Activated CD4-positive, alpha-beta T cell treated with anti-CD3 and anti-CD28 coated beads, Interleukin-2, Interleukin-6, amounts not matched to agents 100 ng/mL and 50 ng/mL, durations not matched to agents 16 hours and 8 hours (primary cell): Measurements from ENCODE around the gene PMF1.

Source experiments
- DNase-seq: peaks from one replicate; pipeline ENCODE4 v3.0.0-alpha.2; 2020

PMF1 gene

DNA sequence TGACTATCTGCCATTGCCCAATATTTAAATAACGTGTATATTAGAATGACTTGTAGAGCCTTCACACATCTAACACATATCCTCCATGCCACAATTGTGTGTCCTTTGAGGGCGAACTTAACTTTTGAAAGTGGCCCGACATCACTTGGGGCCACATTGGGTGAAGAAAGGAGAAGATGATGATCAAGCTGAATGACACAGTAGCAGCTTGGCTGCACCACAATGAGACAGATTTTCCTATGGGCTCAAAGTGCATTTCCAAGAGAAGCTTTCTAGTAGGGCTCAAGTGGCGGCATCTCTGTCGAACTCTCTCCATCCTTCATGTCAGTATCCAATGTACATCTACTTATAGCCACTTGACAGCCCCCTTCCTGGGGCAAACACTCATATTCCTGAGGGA is 25.4 kb downstream of the PMF1 start:
- no peak for DNase-seq

DNA sequence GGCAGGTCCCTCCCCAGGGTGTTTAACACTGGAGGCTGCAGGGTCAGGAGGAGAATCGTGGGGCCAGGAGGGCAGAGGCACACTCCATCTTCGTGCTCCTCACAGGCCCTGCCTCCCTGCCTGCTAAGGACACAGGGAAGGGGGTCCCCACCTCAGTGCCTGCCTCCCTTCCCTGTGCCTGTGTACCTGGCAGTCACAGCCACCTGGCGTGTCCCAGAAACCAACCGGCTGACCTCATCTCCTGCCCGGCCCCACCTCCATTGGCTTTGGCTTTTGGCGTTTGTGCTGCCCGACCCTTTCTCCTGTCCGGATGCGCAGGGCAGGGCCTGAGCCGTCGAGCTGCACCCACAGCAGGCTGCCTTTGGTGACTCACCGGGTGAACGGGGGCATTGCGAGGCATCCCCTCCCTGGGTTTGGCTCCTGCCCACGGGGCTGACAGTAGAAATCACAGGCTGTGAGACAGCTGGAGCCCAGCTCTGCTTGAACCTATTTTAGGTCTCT is 28.6 kb downstream of the PMF1 start:
- DNase-seq, result no peak

DNA sequence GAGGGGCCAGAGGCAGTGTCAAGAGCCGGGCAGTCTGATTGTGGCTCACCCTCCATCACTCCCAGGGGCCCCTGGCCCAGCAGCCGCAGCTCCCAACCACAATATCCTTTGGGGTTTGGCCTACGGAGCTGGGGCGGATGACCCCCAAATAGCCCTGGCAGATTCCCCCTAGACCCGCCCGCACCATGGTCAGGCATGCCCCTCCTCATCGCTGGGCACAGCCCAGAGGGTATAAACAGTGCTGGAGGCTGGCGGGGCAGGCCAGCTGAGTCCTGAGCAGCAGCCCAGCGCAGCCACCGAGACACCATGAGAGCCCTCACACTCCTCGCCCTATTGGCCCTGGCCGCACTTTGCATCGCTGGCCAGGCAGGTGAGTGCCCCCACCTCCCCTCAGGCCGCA is 29.1 kb downstream of the PMF1 start, which contains the start of gene BGLAP:
Gene BGLAP, plus strand, starts transcription at position 259 of the 400 bp plus-strand sequence. Its CDS starts 48 bp downstream, at position 307.
- no peak for DNase-seq

DNA sequence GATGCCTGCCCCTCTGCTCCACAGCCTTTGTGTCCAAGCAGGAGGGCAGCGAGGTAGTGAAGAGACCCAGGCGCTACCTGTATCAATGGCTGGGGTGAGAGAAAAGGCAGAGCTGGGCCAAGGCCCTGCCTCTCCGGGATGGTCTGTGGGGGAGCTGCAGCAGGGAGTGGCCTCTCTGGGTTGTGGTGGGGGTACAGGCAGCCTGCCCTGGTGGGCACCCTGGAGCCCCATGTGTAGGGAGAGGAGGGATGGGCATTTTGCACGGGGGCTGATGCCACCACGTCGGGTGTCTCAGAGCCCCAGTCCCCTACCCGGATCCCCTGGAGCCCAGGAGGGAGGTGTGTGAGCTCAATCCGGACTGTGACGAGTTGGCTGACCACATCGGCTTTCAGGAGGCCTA is 29.9 kb downstream of the PMF1 start:
- no peak for DNase-seq

DNA sequence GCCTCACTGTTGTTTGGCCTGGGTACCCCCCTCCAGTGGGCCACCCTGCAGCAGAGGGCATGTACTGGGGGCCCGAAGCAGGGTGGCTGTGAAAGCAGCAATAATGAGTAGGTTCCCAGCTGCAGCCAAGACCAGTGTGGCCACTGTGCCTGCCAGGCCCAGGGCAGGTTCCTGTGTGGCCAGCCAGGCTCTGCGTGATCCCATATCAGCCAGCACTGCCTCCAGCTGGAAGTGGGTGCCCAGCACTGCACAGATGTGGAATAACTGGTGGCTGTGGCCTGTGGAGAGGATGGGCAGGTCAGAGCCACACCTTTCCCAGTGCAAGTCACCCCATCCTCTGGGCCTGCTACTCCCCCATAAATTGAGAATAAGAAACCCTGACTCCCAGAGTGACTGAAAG is 31.3 kb downstream of the PMF1 start:
- no peak for DNase-seq

DNA sequence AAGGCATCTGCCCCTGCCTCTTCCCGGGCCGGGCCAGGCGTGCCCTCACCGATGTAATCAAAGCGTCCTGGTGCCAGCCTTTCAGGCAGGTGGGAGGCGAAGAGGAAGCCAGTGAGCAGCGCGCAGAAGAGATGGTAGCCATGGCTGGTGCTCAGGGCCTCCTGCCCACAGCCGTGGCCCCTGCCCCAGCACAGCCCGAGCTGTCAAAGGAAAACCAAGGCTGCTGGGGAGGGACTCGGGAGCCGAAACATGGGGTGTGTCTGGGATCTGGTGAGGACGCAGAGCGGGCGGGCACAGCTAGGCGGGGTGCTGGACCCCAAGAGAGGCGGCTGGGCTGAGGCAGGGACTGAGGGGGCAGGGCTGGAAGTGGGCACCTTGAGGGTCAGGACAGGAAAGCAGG is 31.9 kb downstream of the PMF1 start:
- no peak for DNase-seq

DNA sequence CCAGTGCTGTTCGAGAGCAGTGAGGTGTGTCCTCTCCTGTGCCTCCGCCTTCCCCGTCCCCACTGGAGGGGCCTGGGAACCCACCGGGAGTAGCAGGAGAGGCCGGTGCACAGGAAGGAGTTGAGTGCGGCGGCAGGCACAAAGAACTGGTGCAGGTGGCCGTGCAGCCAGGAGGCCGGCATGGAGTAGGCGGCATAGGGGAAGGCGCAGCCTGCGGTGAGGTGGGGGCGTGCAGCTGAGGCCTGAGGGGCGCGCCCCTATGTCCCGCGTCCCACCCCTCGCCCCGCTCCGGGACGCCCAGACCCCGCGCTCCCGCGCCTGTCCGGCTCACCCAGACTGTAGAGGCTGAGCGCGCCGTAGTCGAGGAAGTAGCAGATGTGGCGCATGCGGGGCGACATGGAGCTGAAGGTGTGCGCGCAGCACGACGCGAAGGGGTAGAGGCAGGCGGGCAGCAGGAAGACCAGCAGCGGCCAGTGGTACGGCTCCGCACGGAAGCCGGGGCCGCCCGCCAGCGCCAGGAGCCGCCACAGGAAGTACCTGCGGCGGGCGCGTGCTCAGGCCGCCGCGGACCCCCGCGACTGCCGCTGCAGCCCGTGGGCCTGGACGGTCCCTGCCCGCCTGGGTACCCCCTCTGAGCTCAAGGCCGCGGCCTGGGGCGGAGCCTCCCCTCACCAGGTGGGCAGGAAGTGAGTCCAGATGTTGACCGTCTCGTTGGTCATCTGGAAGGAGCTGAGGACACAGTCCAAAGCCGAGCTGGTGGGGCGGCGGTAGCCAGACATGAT is 32.8 kb downstream of the PMF1 start:
- peak; percentile 44 for DNase-seq

DNA sequence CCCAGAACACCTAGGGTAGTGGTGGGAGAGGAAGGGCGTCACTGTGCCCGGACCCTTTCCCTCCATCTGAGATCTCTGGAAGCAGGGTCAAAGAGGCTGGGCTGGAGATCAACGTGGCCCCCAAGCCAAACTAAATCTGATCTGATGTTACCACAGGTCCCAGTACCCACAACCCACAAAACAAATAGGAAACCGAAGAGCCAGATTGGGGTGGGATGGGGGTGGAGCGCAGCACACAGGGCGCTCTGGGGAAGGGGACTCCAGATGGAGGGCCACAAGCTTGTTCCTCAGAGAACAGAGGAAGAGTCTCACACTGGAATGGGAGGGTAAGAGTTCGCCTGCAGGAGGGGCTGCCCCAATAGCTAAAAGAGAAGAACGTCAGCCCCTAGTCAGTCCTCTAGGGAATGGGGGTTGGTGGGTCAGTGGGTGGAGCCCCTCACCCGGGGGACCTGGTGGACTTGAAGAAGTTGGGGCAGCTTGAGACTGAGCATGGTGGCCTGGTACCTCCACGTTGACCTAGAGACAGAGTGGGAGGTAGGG is 33.5 kb downstream of the PMF1 start:
- DNase-seq, result no peak

DNA sequence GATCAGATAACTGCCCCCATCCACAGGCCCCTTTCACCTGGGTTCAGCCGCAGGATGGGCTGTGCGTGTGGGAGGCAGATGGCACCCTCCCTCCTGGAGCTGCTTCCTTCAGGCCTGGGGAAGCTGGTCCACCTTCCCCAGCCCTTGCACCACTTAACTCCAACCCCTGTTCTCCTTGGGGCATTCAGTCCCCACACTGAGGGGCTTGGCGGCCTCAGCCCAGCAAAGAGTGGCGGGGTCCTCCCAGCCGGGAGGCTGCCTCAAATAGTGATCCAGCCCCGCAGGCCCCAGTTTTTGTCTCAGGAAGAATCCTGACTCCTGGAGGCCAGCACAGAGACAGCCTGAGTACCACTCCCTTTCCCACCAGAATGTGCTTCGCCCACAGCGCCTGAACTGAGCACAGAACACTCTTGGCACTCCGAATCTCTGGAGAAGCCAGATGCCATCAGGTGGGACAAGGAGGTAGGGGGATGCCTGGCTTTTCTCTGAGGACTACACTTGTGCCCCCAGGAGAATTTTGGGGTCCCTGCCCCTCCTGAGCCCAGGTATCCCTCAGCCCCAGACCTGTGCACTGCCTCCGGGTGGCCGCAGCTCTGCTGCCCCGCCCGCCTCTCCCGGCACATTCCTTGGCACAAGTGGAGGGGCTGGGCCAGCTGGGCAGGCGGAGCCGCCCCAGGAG is 34.1 kb downstream of the PMF1 start:
- no peak for DNase-seq

DNA sequence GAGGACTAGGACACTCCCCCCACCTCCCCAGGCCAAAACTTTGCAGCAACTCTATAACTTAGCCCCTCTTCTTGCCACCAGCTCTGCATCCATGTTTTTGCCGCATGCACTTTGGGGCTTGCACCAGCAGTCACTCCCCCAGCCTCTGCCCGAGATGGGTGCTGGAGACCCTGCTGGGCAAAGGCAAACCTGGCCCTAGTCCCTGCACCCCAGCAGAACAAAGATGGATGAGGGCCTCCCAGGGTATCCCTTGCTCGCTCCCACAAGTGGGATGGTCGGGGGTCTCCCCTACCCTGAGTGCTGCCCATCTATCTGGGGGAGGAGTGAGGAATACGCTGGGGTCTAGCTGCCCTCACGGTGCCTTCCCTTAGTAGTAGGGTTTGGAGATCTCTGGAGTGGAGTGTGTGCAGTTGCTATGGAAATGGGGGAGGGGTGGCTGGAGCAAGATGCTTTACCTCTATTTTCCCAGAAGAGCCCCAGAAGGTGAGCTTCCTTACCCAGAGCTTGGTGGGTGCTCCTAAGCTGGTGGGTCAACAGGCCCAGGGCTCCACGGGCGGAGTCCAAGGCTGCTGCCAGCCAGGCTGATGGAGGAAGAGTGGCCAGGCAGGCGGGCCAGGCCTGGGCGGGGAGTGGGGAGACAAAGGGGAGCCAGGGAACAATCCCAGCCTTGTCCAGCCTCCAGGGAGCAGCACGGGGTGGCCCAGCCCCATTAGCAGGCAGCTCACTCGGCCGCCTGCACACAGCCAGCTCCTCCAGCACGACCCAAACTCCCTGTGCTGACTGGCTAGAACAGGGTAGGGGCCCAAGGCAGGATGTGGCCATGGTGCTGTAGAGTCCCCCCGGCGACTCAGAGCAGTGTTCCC is 34.9 kb downstream of the PMF1 start, which contains the start of gene PAQR6:
Gene PAQR6, minus strand, starts transcription at position 597 of the 863 bp plus-strand sequence. CDS start 1,325 bp downstream, outside the sequence.
- DNase-seq, result no peak

DNA sequence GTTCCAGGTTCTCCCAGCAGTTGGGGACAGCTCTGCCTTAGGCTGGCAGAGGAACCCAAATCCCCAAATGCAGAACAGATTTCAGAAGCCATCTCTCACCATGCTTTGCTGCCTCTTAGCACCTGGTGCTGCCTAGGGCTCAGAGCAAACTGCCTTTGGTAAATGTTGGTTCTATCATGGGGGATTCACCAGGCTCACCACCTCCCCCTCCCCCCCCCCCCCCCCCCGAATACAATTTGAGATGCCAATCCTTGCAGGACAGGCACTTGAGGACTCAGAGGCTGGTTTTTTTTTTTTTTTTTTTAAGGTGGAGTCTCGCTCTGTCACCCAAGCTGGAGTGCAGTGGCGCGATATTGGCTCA is 35.5 kb downstream of the PMF1 start:
- DNase-seq, result no peak

DNA sequence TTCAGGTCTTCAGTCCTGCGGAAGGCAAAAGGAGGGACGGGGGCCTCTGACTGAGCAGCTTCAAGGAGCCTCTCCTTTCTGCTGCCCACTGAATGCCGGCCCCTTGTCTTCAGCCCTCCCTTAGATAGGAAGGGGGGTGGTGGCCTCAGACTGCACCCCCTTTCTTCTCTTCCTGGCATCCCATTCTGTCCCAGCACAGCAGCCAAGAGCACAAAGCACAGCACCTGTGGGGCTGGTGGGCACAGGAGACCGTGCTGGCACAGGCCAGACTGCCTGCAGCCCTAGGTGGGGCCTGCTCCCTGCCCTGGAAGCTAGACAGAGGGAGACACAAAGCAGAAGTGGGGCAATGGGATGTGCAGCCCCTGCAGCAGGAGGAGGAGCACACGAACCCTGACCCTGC is 36.8 kb downstream of the PMF1 start:
- no peak for DNase-seq

DNA sequence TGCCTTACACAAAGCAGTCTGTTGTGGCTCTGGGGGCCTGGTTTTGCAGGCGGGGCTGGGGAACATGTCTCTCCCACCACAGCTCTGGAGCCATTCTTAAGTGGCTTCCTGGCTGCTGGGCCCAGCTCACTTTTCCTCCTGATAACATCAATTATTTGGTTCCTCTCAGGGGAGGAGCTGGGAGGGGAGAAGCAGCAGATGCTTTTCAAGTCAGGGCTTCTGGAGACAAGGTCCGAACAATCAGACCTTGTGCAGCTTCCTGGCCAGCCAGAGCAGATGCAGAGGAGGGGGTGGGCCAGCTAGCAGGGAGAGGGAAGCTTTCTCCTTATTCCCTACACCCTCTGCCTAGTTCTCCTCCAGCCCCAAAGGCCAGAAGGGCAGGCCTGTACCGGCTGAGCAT is 38.7 kb downstream of the PMF1 start:
- no peak for DNase-seq

DNA sequence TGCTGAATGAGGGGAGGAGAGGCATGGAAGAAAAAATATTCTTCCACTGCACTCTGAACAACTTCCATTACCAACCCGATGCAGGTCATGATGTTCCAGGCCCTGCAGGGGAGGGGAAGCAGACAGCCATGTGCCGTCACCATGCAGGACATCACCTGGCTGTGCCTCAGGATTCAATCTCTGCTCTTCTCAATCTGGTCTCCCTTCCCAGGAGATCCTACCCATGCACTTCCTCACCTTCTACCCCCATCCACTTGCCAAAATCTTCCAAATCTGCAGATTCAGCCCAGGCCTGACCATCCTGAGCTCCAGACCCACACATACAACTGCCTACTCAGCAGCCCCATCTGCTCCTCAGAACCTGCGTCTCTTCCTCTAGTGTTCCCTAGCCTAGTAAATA is 40.8 kb downstream of the PMF1 start:
- no peak for DNase-seq

DNA sequence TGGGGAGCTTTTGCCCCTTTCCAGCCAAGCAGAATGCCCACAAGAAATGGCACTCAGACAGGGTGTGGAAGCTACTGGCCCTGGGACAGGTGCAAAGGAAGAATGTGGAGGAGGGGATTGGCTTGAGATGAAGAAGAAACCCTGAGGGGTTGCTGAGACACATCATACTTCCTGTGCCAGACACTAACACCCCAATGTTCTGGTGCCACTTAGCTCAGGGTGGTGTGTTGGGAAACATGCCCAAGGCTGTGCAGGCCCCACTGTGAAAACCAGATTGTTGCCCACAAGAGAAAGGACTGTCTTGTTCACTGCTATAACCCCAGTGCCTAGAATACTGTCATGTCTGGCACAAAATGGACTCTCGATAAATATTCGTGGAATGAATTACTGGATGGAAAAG is 44.9 kb downstream of the PMF1 start:
- DNase-seq, result no peak

DNA sequence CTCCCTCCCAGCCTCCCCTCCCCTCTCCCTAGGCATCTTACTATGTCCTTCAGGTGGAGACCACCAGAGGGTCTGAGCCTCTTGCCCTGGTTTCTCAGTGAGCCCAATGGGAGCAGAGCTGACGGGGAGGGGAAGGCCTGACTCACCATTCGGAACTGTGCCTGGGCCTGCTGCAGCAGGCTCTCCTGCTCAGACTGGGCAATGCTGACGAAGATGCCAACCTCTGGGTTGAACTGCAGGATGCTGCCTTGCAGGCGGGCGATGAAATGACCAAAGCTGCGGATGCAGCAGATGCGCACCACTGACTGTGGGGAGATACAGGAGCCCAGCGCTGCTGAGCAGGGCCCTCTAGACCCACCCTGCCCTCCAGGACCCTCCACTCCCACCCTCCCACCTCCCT is 46.1 kb downstream of the PMF1 start:
- no peak for DNase-seq

DNA sequence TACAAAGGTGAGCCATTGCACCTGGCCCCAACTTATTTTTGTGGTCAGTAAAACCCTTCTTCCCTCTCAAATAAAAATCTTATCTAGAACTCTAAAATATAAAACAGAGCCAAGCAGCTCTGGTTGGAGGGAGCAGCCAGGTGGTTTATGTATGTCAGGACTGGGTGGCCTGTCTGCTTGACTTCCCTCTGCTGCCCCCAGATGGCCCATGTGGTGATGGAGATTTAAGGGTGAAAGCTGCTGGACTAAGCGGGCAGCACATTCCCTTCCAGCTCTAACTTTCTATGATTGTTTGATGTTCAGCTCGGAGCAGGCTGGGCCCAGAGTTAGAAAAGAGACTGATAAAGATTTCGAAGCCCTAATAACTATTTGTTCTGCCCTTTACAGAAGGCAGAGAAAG is 47.0 kb downstream of the PMF1 start:
- no peak for DNase-seq

DNA sequence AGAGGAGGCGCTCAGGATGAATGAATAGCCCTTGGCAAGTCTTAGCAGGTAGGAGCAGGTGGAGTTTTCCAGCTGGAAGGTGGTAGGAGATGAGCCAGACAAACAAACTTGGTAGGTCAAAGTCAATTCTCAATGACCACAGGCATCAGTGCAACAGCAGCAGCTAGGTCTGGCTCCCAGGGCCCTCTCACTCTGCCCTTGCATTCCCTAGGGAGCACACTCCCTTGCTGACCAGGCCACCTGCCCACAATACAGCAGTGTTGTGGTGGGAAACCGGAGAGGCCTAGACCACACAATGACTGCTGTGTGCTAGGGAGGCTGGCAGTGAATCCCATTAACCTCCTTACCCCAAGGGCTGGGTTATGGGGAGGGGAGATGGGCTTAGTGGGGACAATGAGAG is 48.1 kb downstream of the PMF1 start:
- DNase-seq, result no peak

DNA sequence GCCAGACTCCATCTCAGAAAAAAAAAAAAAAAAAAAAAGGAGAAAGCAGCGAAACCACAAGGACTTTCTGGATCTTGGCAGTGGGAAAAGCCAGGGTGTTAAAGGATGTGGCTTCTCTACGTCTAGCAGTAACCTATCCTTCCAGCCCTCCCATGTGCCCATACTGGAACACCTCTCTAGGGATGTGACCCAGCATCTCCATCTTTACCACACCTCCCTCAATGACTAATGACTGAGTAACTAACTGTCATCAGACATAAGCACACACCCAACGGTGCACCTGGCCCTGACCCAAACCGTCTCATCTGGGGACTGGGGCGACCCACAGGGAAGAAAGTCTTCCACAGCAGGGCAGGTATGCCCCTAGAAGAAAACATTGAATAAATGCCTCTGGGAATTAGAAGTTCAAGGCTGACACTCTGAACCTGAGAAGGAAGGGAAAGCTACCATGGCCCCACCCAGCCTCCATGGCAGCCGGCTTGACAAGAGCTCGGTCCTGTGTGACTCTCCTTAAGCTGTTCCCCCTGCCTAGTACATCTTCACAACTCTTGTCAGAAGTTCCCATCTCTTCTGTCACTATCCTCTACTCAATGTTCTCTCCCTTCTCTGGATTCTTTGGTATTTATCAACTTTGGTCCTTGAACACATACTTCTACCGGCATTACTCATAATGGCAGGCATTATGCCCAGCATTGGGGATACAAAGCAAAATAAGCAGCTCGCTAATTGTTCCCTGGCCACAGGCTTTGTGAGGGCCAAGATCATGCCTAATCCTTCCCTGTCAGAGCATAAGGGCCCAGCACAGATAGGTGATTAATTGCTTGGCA is 49.9 kb downstream of the PMF1 start:
- DNase-seq, result no peak

DNA sequence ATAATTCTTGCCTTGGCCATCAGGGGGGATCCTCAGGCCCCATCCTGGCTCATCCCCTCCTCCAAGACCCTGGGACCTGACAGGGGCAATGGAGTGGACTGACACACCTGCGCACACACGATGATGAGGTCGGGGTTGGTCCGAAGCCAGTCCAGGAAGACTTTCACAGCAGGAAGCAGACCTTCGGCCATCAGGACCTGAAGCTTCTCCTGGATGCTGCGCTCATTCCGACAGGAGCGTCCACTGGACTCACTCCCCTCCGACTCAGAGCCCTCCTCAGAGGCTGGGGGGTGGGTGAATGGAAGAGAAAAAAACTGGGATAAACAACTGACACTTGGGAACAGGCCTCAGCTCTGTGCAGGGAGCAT is 50.5 kb downstream of the PMF1 start:
- no peak for DNase-seq

DNA sequence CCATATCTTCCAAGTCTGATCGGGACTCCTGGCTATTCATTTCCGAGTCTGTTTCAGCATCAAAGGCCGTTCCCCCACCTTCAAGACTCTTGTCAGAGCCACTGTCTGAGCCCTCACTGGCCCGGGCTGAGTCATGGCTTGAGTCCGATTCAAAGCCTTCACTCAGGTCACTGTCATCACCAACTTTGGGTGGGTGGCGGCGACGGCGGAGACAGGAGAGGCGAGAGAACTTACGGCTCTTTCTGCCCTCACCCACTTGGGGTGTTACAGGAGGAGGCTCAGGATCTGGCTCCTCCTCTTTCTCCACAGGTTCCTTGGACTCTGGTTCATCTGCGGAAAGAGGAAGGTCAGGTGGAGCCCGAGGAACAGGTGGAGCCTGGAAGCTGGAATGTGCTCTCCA is 53.2 kb downstream of the PMF1 start:
- no peak for DNase-seq

DNA sequence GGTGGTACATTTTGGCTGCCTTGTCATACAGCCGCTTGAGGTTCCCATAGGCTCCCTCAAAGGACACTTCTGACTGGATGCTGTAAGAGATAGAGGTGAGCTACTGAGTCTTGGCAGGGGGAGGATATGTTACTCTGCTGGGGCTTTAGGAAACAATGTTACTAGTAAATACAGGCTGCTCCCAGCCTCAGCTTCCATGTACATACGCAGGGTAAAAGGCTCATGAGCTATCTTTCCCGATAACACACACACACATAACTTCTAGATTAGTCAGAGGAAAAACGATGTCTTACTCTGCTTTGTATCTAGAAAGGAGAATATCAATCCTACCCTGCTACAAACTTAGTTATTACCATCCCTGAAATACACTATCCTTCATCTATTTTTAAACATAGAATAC is 55.5 kb downstream of the PMF1 start:
- DNase-seq, result no peak
